GM12878 (cell line): ENCODE results near the gene MPPED1.

Source experiments
- BHLHE40 ChIP-seq, 2 experiments: fragments of 450-650 bp in 1 of 2; IDR thresholded peaks; 2 replicates each; pipeline ENCODE4 v1.6.1; 2011 to 2017; ENCODE audit warnings: low read depth in 2 of 2, borderline replicate concordance in 1 of 2, improper control_type of control experiment in 1 of 2, low read length in 1 of 2, mild to moderate bottlenecking in 1 of 2
- CHD4 ChIP-seq: fragments of 200-600 bp; sonication (generic); IDR thresholded peaks from 2 replicates; pipeline ENCODE4 v1.6.1; 2016; ENCODE audit warnings: mild to moderate bottlenecking
- CTCF ChIP-seq, 3 experiments: IDR thresholded peaks in 2 of 3; conservative IDR thresholded peaks in 1 of 3; 2 replicates each; pipeline ENCODE4 v1.5.1; 2011; ENCODE audit warnings: low read depth in 3 of 3, low read length in 3 of 3, mild to moderate bottlenecking in 3 of 3, control low read depth in 2 of 3, moderate library complexity in 2 of 3, inconsistent platforms in 1 of 3, mixed read lengths in 1 of 3; ENCODE audit not compliant: control insufficient read depth in 2 of 3, insufficient read depth in 1 of 3; ENCODE audit errors: extremely low read depth in 1 of 3
- EP300 ChIP-seq, 2 experiments: fragments of 150-350 bp in 1 of 2; IDR thresholded peaks; 2 replicates each; pipeline ENCODE4 v1.6.1; 2011 to 2012; ENCODE audit warnings: low read depth in 2 of 2, low read length in 2 of 2, borderline replicate concordance in 1 of 2, improper control_type of control experiment in 1 of 2, inconsistent platforms in 1 of 2; ENCODE audit not compliant: control insufficient read depth in 1 of 2
- ETV6 ChIP-seq, 2 experiments: fragments of 450-650 bp in 1 of 2; IDR thresholded peaks in 1 of 2; conservative IDR thresholded peaks in 1 of 2; 2 replicates each; pipeline ENCODE4 v1.6.1; 2014; ENCODE audit warnings: antibody characterized with exemption in 1 of 2, borderline replicate concordance in 1 of 2, low read depth in 1 of 2, mild to moderate bottlenecking in 1 of 2, moderate library complexity in 1 of 2
- GABPA ChIP-seq: IDR thresholded peaks from 2 replicates; pipeline ENCODE4 v1.6.1; 2014; ENCODE audit warnings: antibody characterized with exemption, low read depth, mild to moderate bottlenecking, inconsistent platforms
- MXI1 ChIP-seq: fragments of 150-350 bp; IDR thresholded peaks from 2 replicates; pipeline ENCODE4 v1.6.1; 2011; ENCODE audit warnings: low read depth, mild to moderate bottlenecking, inconsistent platforms, low read length, improper control_type of control experiment
- NR2C2 ChIP-seq: IDR thresholded peaks from 2 replicates; pipeline ENCODE4 v1.6.1; 2011; ENCODE audit warnings: borderline replicate concordance, low read depth; ENCODE audit not compliant: control insufficient read depth, insufficient read length
- POLR2AphosphoS5 ChIP-seq: IDR thresholded peaks from 2 replicates; pipeline ENCODE4 v1.6.1; 2011; ENCODE audit warnings: mild to moderate bottlenecking, low read length, inconsistent platforms
- RAD21 ChIP-seq: IDR thresholded peaks from 2 replicates; pipeline ENCODE4 v1.6.1; 2011; ENCODE audit warnings: mild to moderate bottlenecking, low read depth, low read length, moderate library complexity; ENCODE audit not compliant: insufficient read depth
- SIN3A ChIP-seq: IDR thresholded peaks from 2 replicates; pipeline ENCODE4 v1.6.1; 2012; ENCODE audit warnings: low read depth, low read length, improper control_type of control experiment

GRCh38 chr22:43482318-43482625, 70.5 kb downstream of the MPPED1 start:
- TF ChIP-seq EP300 (IDR thresholded peaks at IDR 0.05; ENCODE audit: borderline replicate concordance in 1 of 2, control insufficient read depth in 1 of 2, low read depth in 2 of 2, low read length in 2 of 2) (no peak), ETV6 (conservative IDR thresholded peaks at IDR 0.05 in 1 of 2, IDR thresholded peaks at IDR 0.05 in 1 of 2; ENCODE audit: borderline replicate concordance in 1 of 2, low read depth in 1 of 2) (no peak), POLR2AphosphoS5 (no peak), CTCF (IDR thresholded peaks at IDR 0.05 in 2 of 3, conservative IDR thresholded peaks at IDR 0.05 in 1 of 3; ENCODE audit: control insufficient read depth in 2 of 3, extremely low read depth in 1 of 3, insufficient read depth in 1 of 3, low read depth in 3 of 3, low read length in 3 of 3) (no peak), GABPA (no peak), RAD21 (no peak), NR2C2 (no peak), MXI1 (no peak), BHLHE40 (IDR thresholded peaks at IDR 0.05; ENCODE audit: borderline replicate concordance in 1 of 2, low read depth in 2 of 2, low read length in 1 of 2) (no peak), CHD4 (no peak), SIN3A (no peak)
